Fibroblast of lung (primary cell): Measurements from ENCODE around the gene C22orf31.

Experiments used
- CTCF ChIP-seq, 2 donors: IDR thresholded peaks in 1 of 2; conservative IDR thresholded peaks in 1 of 2; 1 replicate in 1 of 2; 2 replicates in 1 of 2; pipeline ENCODE4 v1.5.1; 2011 to 2012; ENCODE audit warnings: low read length in 2 of 2, control low read depth in 1 of 2, inconsistent platforms in 1 of 2, low read depth in 1 of 2, mild to moderate bottlenecking in 1 of 2
- EZH2 ChIP-seq: IDR thresholded peaks from 2 replicates; pipeline ENCODE4 v1.5.1; 2012; ENCODE audit warnings: low read length, control low read depth, mild to moderate bottlenecking; ENCODE audit errors: missing control alignments

- no peak for TF ChIP-seq CTCF (conservative IDR thresholded peaks at IDR 0.05 in 1 of 2, IDR thresholded peaks at IDR 0.05 in 1 of 2; ENCODE audit: low read depth in 1 of 2, low read length in 2 of 2)
- TF ChIP-seq EZH2, result no peak
These were observed 43.1 kb downstream of the C22orf31 start for GRCh38 chr22:29018293-29019189.
